HG03196 (cell line): Measurements from ENCODE around the gene PLS1.
"Not testable (repeated sequence)": the region's sequence is repeated elsewhere in the genome, so short reads cannot be mapped to it uniquely, and the experiment has no call there.

ENCODE experiments used
- ATAC-seq: cut with Tn5 transposase; IDR thresholded peaks from one replicate; pipeline ENCODE4 v1.9.1; 2021; ENCODE audit not compliant: unreplicated experiment

Gene PLS1, protein sequence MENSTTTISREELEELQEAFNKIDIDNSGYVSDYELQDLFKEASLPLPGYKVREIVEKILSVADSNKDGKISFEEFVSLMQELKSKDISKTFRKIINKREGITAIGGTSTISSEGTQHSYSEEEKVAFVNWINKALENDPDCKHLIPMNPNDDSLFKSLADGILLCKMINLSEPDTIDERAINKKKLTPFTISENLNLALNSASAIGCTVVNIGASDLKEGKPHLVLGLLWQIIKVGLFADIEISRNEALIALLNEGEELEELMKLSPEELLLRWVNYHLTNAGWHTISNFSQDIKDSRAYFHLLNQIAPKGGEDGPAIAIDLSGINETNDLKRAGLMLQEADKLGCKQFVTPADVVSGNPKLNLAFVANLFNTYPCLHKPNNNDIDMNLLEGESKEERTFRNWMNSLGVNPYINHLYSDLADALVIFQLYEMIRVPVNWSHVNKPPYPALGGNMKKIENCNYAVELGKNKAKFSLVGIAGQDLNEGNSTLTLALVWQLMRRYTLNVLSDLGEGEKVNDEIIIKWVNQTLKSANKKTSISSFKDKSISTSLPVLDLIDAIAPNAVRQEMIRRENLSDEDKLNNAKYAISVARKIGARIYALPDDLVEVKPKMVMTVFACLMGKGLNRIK

DNA sequence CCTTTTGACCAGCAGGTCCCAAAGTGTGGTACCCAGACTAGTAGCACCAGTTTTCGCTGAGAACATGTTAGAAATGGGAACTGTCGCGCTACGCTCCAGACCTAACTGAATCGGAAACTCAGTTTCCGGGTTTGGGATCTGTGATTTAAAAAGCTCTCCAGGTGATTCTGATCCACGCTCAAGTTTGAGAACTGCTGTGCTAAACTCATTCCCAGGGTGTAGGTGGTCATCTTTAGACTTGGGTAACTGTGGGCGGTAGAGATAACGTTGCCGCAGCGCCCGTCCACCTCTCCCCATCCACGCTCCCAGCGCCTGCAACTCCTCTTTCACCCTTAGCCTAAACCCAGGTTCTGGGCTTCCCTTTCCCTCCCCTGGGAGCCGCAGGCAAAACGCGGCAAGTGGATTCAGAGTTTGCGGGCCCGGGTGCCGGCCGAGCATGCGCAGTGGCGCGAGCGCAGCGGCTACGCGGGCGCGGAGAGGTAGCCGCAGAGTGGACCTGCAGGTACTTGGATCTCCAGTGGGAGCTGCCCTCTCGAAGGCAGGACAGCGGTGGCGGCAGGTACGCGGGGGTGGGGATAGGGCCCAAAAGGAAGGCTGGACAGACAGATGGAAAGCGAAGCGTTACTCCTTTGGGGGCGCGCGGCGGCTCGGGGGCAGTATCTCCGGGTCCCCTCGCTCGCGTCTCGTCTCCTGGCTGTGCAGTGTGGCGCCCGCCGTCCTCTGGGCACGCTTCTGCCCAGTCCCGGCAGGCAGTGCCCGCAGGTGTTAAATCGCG is at the start of gene PLS1:
Gene PLS1 (plus strand): TSS at position 443 of the 775 bp plus-strand sequence. CDS start 67,845 bp downstream, outside the sequence.
- ATAC-seq, result peak; percentile 91

DNA sequence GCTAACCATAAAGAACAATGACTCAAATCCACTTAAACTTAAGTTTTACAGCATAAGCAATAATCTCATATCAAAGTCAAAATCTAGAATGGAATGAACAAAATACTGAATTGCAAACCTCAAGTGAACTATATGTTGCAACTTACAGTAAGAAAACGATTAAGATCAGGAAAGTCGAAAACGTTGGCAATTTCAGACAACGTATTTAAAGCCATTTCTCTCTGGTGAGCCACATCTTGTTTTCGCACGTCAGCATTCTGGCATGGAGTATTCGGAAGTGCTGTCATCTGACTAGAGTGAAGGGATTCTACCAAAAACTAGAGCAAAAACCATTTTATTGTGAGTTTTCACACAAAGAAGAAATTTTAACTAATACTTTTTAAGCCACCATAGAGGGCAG is 46.2 kb upstream of the PLS1 start:
- ATAC-seq, result no peak

GRCh38 chr3:142552579-142552978 is 43.6 kb upstream of the PLS1 start:
- ATAC-seq, result not testable (repeated sequence)

DNA sequence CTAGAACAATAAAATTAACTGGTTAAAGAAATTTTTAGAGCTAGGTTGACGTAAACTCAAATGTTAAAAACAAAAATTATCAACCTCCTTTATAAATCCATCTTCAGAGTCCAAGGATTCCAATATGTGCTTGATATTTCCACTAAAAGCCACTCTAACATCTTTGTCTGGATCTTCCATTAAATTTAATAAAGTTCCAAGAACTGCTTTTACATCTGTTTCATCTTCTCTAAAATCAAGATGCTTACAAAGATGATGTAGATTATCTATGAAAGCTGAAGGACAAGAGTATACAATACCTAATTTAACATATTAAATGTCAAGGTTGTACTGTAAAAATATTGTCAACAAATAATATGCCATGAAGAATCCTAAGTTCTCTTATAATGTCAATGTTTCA is 42.5 kb upstream of the PLS1 start:
- ATAC-seq, result no peak

- no peak for ATAC-seq
Observed at GRCh38 chr3:142560118-142560517, 36.1 kb upstream of the PLS1 start.

DNA sequence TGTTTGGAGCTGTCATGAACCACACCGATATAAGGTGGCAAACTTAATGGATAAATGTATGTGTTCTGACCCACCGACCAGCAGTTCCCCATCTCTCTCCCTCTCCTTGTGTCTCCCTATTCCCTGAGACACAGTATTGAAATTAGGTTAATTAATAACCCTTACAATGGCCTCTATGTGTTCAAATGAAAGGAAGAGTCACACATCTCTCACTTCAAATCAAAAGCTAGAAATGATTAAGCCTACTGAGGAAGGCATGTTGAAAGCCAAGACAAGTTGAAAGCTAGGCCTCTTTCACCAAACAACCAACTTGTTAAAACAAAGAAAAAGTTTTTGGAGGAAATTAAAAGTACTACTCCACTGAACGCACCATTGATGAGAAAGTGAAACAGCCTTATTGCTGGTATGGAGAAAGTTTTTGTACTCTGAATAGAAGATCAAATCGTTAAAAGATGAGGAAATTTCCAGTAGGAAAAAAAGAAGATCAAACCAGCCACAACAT is 32.6 kb upstream of the PLS1 start:
- no peak for ATAC-seq

DNA sequence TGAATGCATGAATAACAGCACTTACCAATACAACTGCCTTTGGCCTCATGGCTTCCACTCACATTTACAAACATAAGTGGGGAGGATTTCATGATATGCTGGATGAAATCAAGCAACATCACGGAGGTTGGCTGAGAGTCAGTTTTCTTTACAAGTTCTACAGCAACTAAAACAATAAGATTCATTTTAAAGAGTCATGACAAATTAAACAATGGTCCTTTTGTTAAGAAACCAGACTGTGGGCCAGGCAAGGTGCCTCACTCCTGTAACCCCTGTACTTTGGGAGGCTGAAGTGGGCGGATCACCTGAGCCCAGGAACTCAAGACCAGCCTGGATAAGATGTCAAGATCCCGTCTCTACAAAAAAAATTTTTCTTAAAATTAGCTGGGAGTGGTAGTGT is 30.1 kb upstream of the PLS1 start:
- ATAC-seq, result no peak

DNA sequence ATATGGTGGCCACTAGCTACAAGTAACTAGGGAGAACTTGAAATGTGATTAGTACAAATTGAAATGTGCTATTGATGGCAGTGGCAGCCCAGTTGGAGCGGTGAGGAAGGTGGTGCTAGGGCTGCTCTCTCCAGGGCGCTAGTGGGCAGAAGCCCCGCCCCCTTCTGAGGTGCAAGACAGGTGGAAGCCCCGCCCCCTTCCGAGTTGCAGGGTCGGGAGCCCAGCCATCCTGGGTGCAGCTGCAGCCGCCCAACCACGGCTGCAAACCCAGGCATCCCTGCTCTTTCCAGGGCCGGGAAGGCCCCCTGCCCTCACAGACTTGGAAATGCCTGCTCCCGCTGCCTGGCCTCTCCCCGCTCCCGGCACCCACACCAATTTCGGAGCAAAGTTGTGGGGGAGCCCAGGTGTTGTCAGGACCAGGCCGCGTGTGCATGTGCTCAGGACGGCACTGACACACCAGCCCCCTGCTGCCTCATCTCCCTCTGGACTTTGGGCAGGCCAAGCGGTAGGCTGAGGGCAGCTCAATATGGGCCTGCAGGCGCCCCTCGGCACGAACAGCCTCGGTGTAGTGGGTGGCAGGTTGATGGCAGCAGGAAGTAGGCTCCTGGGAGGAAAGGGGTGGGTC is 27.7 kb upstream of the PLS1 start:
- no peak for ATAC-seq

GRCh38 chr3:142569422-142569821 is 26.8 kb upstream of the PLS1 start:
- ATAC-seq, result not testable (repeated sequence)

GRCh38 chr3:142574223-142574622 is 22.0 kb upstream of the PLS1 start:
- not testable (repeated sequence) for ATAC-seq

DNA sequence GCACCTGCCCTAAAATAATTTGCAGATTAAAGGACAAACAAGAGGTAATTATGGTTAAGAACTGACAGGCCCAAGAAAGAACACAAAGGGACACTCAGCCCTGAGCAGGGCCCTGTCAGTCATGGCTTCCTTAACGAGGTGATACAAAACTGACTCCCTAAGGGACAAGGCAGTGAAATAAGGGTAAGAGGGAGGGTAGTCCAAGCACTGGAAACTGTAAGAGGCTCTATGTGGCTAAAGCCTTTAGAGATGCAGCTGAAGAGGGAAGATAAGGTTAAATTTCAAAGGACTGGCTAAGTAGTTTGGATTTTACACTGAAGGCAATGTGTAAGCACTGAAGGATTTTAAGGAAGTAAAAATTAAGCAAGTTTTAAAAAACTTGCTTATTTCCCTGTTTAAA is 21.5 kb upstream of the PLS1 start:
- ATAC-seq, result no peak

- ATAC-seq, result no peak
Observed at GRCh38 chr3:142576792-142577191, 19.4 kb upstream of the PLS1 start.

DNA sequence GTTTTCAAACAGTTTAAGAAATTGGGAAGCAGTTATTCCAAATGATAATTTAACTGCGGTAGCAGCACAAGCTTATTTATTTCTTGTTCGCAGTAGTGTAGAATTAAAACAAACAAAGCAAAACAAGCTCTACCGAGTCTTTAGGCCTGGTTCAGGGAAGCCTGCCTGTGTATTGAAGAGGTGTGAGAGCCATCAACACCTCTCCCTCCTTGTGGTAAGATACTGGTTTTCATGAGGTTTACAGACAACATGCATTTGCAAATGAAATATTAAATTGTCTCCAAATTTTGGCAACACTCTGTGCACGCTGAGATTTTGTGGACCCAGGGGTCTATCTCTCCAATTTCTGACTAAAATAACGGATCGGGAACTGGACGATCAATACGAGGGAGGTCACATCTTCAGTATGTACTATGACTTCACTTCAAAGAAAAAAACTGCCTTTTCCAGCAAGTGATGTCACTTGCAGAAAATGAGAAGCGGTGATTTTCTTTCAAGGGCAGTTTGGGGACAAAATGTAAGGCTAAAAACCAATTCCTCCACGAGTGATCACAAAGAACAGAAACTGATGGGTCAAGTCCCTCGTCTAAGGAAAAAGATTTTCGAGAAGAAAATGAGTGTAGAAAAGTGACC is 18.4 kb upstream of the PLS1 start:
- ATAC-seq, result no peak

GRCh38 chr3:142578329-142579223 is 17.6 kb upstream of the PLS1 start, which contains the start of gene ATR:
Gene ATR (minus strand): TSS chr3:142578733. CDS start chr3:142578704, 29 bp downstream.
- peak; percentile 96 for ATAC-seq

DNA sequence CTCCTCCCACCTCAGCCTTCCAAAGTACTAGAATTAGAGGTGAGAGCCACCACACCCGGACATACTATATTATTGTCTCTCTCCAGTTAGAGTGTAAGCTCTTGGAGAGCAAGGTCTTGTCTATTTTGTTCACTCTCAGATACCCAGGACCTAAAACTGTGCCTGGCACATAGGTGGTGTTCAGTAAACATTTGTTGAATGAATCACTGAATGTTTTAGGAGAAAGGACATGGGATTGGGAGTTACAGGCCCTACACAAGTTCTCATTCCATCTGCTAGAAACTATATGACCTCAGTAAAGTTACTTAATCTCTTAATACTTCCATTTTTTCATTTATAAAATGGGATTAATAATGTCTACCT is 16.2 kb upstream of the PLS1 start:
- no peak for ATAC-seq

DNA sequence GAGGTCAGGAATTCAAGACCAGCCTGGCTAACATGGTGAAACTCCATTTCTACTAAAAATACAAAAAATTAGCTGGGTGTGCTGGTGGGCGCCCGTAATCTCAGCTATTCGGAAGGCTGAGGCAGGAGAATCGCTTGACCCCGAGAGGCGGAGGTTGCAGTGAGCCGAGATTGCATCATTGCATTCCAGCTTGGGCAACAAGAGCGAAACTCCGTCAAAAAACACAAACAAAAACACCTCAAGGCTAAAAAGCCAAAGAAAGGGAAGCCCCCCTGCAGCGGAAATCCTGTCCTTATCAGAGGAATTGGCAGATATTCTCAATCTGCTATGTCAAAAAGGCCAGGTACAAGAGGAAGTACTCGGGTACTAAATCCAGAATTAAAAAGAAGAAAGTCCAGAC is 15.1 kb upstream of the PLS1 start:
- ATAC-seq, result not testable (repeated sequence)

DNA sequence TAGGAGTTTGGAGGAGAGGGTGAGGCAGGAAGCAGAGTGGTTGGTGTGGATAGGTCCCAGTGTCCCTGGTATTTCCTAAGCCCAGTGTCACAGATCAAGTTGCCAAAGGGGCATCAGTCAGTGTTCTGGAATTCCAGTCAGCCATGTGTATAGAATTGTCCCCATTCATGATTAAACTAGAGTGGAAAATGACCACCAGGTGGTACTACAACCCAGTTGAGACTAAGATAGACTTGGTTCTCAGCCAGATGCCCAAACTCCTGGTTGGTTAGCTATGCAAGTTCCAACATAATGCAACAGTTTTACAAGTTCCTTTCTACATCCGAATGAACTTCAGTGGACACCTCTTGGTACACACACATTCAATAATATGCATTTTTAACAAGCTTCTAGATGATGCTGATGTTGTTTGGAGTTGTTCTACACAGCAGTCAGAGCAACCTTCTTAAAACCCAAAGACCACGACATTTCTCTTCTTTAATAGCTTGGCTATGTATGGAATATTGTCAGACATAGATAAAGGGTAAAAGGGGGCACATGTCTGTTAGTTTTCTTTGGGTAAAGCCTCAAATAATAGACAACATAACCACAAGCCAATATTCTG is 9.3 kb upstream of the PLS1 start:
- no peak for ATAC-seq

DNA sequence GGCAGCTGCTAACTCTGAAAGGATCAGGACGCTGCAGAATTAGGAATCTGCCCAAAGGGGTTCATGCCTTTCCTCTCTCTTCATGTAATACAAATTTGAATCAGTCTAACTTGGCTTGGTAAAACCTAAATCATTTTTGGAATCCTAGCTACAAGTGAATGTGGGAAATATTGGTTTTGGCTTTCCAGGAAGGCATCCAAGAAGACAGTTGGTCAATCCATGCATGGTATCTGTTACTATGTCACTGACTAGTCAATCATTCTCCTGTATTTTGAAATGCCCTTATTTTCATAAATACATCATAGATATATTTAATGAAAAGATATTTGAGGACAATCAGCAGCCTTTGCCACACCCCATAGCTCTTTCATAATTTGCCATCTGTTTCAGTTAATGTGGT is 7.5 kb upstream of the PLS1 start:
- ATAC-seq, result no peak

DNA sequence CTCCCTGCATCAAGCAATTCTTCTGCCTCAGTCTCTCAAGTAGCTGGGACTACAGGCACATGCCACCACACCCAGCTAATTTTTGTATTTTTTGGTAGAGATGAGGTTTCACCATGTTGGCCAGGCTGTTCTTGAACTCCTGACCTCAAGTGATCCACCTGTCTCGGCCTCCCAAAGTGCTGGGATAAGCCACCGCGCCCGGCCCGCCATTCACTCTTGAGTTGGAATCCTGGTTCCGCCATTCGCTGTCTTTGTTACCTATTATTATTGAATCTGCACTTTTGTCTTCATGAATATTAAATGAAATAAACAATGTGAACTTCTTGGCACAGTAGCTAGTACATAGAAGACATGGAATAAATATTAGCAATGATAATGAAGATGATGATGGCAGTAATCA is 3.9 kb upstream of the PLS1 start:
- not testable (repeated sequence) for ATAC-seq
